Fibroblast of peridontal ligament (primary cell): ENCODE data around the gene NDUFC2.
"Not testable (repeated sequence)": the region's sequence is repeated elsewhere in the genome, so short reads cannot be mapped to it uniquely, and the experiment has no call there.

Experiments used
- DNase-seq: peaks from one replicate; pipeline ENCODE4 v3.0.0-alpha.2; 2010; ENCODE audit errors: extremely low read depth

Gene NDUFC2

DNA sequence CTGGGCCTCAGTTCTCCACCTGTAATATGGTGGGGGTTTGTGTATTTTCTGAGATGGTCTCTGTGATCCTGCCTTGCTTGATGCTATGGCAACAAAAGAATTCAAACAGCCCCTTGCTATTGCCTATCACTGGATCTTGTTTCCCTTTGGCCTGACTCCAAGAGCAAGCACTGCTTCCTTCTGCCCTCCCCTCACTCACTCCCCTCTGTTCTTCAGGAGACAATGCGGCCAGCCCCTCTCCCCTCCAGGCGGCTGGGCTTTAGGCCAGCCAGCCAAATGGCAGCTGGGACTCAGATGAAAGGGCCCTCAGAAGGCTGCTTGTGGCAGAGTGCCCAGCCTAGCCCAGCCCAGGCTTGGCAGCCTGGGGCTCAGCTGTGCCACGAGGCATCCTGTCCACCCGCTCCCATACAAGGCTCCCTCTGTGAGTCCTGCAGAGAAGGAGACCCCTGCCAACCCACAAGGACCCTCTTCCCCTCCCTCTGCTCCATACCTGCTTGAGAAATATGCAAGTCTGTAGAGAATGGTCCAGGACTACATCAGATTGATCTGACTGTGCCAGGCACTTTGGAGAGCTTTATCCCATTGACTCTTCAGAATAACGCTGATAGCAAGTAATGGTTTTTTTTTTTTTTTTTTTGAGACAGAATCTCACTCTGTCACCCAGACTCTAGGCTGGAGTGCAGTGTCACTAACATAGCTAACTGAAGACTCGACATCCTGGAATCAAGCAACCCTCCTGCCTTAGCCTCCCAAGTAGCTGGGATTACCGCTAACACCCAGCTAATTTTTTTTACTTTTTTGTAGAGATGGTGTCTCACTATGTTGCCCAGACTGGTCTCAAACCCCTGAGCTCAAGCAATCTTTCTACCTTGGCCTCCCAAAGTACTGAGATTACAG, 49.0 kb downstream of the NDUFC2 start:
- DNase-seq: peak; percentile 67

GRCh38 chr11:78028423-78028822, 51.2 kb downstream of the NDUFC2 start:
- not testable (repeated sequence) for DNase-seq

GRCh38 chr11:78027759-78028158, 51.9 kb downstream of the NDUFC2 start:
- DNase-seq: no peak

DNA sequence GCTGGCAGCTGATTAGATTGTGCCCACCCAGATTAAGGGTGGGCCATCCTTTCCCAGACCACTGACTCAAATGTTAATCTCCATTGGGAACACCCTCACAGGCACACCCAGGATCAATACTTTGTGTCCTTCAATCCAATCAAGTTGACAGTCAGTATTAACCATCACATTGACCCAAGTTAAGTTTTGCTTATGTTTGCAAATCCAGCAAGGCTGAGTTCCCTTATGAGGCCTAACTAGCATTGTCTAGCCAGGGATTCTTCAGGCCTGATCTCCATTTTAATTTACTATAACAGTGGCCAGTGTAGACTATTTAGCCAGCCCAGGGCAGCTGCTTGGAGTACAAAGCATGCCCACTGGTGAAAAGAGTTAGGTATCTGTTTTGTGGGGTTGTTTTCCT, 54.3 kb downstream of the NDUFC2 start:
- DNase-seq: no peak

DNA sequence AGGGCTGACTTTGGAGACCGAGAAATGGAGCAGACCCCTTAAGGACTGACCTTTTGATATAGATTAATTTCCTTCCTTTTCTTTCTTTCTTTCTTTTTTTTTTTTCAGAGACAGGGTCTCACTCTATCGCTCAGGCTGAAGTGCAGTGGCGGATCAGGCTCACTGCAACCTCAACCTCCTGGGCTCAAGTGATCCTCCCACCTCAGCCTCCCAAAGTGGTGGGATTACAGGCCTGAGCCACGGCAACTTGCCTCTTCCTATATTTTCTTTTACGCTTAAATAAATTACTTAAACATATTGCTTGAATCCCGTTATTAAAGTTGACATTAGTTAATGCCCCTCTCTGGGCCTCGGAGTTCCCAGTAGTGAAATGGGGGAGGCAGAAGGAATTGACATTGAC, 56.2 kb downstream of the NDUFC2 start:
- DNase-seq: no peak

- DNase-seq: no peak
Measured at GRCh38 chr11:78022397-78023396, 57.0 kb downstream of the NDUFC2 start, which contains the start of gene KCTD14. KCTD14 (minus strand) TSS chr11:78023276; CDS start chr11:78023249, 27 bp downstream.

GRCh38 chr11:78021611-78022010, 58.1 kb downstream of the NDUFC2 start:
- no peak for DNase-seq

DNA sequence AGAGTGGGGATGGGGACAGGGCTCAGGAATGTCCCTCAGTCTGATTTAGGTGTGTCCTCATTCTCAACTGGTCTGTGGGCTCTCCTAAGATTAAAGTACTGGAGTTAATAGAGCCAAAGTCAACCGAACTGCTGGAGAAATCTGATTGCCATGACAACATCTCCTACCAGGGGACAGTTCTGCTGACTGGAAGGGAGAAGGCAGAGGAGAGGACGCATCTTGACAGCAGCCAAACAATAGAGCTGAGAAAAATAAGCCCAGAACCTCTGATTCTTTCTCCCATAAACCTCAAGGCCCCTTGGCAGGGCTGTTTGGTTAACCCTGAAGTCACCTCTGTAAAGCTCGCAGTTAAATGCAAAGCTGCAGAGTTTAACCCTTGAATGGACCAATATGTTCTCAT, 59.4 kb downstream of the NDUFC2 start:
- DNase-seq: no peak

DNA sequence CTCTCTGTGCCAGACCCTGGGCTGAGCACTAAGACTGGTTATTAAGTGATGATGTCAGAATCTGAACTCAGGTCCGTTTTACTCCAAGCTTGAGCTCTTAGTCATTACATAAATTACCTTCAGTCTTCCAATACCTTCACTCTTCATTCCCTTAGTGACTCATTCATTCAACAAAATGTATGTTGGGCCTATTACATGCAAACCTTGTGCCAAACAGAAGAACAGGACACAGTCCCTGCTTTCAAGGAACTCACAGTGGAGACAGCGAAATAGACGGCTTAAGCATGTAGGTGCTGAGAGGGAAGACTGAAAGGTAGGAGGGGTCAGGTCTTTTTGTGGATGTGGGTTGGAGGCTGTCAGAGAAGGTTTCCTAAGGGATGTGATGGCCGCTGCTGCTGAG, 59.9 kb downstream of the NDUFC2 start:
- DNase-seq: no peak
